ENCODE data around the gene LIPG.
A peak's percentile ranks its signal among the peaks of the same experiment; 100 is the strongest.

The LIPG gene

GRCh38 chr18:49561289-49562193 lies at the start of gene LIPG (continued):
- TF ChIP-seq PRDM4 (tag by site-specific recombination; IDR thresholded peaks at IDR 0.05) (no peak), ZNF146 (tag by site-specific recombination; IDR thresholded peaks at IDR 0.05) (no peak), EGR2 (tag by site-specific recombination; IDR thresholded peaks at IDR 0.05; ENCODE audit: low read depth) (peak; percentile 56), ZNF654 (tag by site-specific recombination; IDR thresholded peaks at IDR 0.05; ENCODE audit: low read depth) (no peak), ZFP3 (tag by site-specific recombination; IDR thresholded peaks at IDR 0.05; ENCODE audit: low read depth) (no peak), ZNF501 (tag by site-specific recombination; IDR thresholded peaks at IDR 0.05) (peak; percentile 66; the same call in 1 of the 2 replicates), ZNF473 (tag by site-specific recombination; IDR thresholded peaks at IDR 0.05) (no peak), KLF8 (tag by site-specific recombination; IDR thresholded peaks at IDR 0.05) (no peak), SP3 (tag by site-specific recombination; IDR thresholded peaks at IDR 0.05) (peak; percentile 51; the same call in 1 of the 2 replicates), ZNF830 (tag by site-specific recombination; IDR thresholded peaks at IDR 0.05; ENCODE audit: low read depth) (no peak), ZNF211 (tag by site-specific recombination; IDR thresholded peaks at IDR 0.05; ENCODE audit: low read depth) (no peak), ZBTB6 (tag by site-specific recombination; IDR thresholded peaks at IDR 0.05) (no peak), ZNF510 (tag by site-specific recombination; IDR thresholded peaks at IDR 0.05; ENCODE audit: insufficient replicate concordance) (no peak), ZNF777 (tag by site-specific recombination; IDR thresholded peaks at IDR 0.05; ENCODE audit: borderline replicate concordance) (peak; percentile 93), SETDB1 (IDR thresholded peaks at IDR 0.05; ENCODE audit: insufficient read length, low read length) (no peak), ZNF112 (tag by site-specific recombination; IDR thresholded peaks at IDR 0.05) (no peak), ZNF214 (tag by site-specific recombination; IDR thresholded peaks at IDR 0.05; ENCODE audit: borderline replicate concordance) (no peak), ZNF366 (tag by site-specific recombination; conservative IDR thresholded peaks at IDR 0.05) (peak; percentile 80), AEBP2 (tag by site-specific recombination; IDR thresholded peaks at IDR 0.05; ENCODE audit: borderline replicate concordance) (no peak), ZNF580 (tag by site-specific recombination; IDR thresholded peaks at IDR 0.05) (no peak), ZBTB17 (tag by site-specific recombination; IDR thresholded peaks at IDR 0.05) (peak; percentile 51), ZNF37A (tag by site-specific recombination; IDR thresholded peaks at IDR 0.05) (no peak), ZBTB10 (tag by site-specific recombination; IDR thresholded peaks at IDR 0.05) (peak; percentile 32; the same call in 1 of the 2 replicates), ZNF560 (tag by site-specific recombination; IDR thresholded peaks at IDR 0.05; ENCODE audit: borderline replicate concordance) (no peak), ZNF280C (tag by site-specific recombination; IDR thresholded peaks at IDR 0.05) (no peak), ZNF114 (tag by site-specific recombination; IDR thresholded peaks at IDR 0.05) (no peak), PRDM1 (tag by site-specific recombination; IDR thresholded peaks at IDR 0.05) (peak; percentile 97), SP2 (tag by site-specific recombination; IDR thresholded peaks at IDR 0.05) (peak; percentile 61), ZNF677 (tag by site-specific recombination; IDR thresholded peaks at IDR 0.05) (no peak), ZNF521 (tag by site-specific recombination; IDR thresholded peaks at IDR 0.05) (no peak)
